Gastrocnemius medialis (tissue), 4 donors: ENCODE data around the gene GRM8. TPM values are rescaled to one million over a fixed set of nuclear protein-coding genes. Genes with fewer than 3 reads are reported as not detected.

ENCODE experiments used
- ATAC-seq, 2 donors: fragments of 150-250 bp; one replicate each; pipeline ENCODE4 v1.9.1; 2016
- DNase-seq, 2 donors: peaks; one replicate each; pipeline ENCODE4 v3.0.0-alpha.2; 2019
- H3K27ac ChIP-seq, 4 donors: fragments of 200-600 bp; sonication (generic); 1 replicate in 1 of 4; 2 replicates in 3 of 4; pipeline ENCODE4 v1.5.1; 2016 to 2018; ENCODE audit warnings: mild to moderate bottlenecking in 2 of 4, moderate library complexity in 1 of 4
- H3K27me3 ChIP-seq, 3 donors: fragments of 200-600 bp; sonication (generic) in 2 of 3; 1 replicate in 1 of 3; 2 replicates in 2 of 3; pipeline versions ENCODE4 v1.5.1 to v1.6.0; 2016 to 2019; ENCODE audit warnings: mild to moderate bottlenecking in 1 of 3, moderate library complexity in 1 of 3
- H3K36me3 ChIP-seq, 2 donors: fragments of 200-600 bp; sonication (generic) in 1 of 2; one replicate each; pipeline ENCODE4 v1.5.1; 2017 to 2018
- H3K4me1 ChIP-seq, 2 donors: fragments of 200-600 bp; sonication (generic) in 1 of 2; one replicate each; pipeline ENCODE4 v1.5.1; 2016 to 2017; ENCODE audit warnings: mild to moderate bottlenecking in 2 of 2
- H3K4me3 ChIP-seq, 4 donors: fragments of 200-600 bp; sonication (generic) in 3 of 4; 1 replicate in 1 of 4; 2 replicates in 3 of 4; pipeline ENCODE4 v1.5.1; 2016 to 2019; ENCODE audit warnings: mild to moderate bottlenecking in 2 of 4
- H3K9me3 ChIP-seq, 3 donors: fragments of 200-600 bp; sonication (generic) in 2 of 3; 1 replicate in 1 of 3; 2 replicates in 2 of 3; pipeline ENCODE4 v1.5.1; 2016 to 2019
- POLR2A ChIP-seq, 2 donors: fragments of 450-650 bp; IDR thresholded peaks; one replicate each; pipeline ENCODE4 v1.6.1; 2017; ENCODE audit warnings: antibody characterized with exemption in 2 of 2, mild to moderate bottlenecking in 2 of 2, moderate library complexity in 2 of 2
- in situ Hi-C, 4 donors: fragments of 200-750 bp; cut with MboI; loops; one replicate each; pipeline versions ENCODE4 v1.15.0 to v1.8.0; 2017; ENCODE audit warnings: low sequenced_read_pairs in 4 of 4
- intact Hi-C: fragments of 100-400 bp; cut with DNase I; formaldehyde crosslinking; loops from one replicate; pipeline ENCODE4 v1.15.1; 2023; ENCODE audit warnings: low total_unique reads
- total RNA-seq, 4 donors: library from RNA; depleted of rRNA; stranded (reverse); fragments of >200 nt; gene quantifications; one replicate each; pipeline versions ENCODE4 v1.1.0 to v1.2.3, GENCODE V29; 2016
- TF ChIP-seq, protein P1 (sequence below), 5 experiments: fragments of 450-650 bp in 3 of 5; fragments of 200-600 bp in 2 of 5; sonication (generic) in 2 of 5; IDR thresholded peaks in 4 of 5; conservative IDR thresholded peaks in 1 of 5; 1 replicate in 4 of 5; 2 replicates in 1 of 5; pipeline ENCODE4 v1.5.1; 2016 to 2019; ENCODE audit warnings: antibody characterized with exemption in 5 of 5, mild to moderate bottlenecking in 3 of 5, moderate library complexity in 3 of 5

GRM8 gene
- total RNA-seq, 4 donors from 2014 or later, result not detected

DNA sequence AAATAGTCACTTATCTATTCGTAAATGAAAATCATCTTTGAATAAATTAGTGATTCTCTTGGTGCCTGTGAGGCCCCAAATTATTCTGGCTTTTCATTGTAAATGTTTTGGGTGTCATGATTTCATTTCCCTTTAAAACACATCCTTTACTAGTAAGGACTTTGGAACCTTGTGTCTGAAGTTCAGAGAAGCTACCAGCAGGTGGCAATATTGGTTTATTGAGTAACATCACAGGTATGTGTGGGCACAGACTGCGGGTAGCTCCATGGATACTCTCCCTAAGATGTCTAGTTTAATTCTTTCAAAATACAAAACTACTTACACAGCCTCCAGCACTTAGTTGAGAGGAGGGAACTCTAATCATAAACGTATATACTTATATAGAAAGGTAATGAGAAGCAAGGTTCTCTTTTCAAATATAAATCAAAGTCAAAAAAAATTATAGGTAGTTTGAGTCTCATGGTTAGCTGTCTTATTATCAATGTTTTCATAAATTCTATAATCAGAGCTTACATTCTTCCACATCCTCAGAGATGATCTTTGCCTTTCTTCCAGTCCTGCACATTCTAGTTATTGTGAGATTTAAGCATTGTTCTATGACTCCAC lies 449.6 kb downstream of the GRM8 start:
- Histone ChIP-seq H3K4me3 (no peak overlapping the region), H3K27me3 (no peaks in the 10 kb centered on the region), H3K36me3 (no peaks in the 10 kb centered on the region), H3K4me1 (no peaks in the 10 kb centered on the region), H3K9me3 (no peaks in the 10 kb centered on the region), H3K27ac (no peak overlapping the region)
- in situ Hi-C loops, result no loop called here
- intact Hi-C loops, result no loop called here
- DNase-seq (no peak), ATAC-seq (no peak)
- no peak for TF ChIP-seq POLR2A (IDR thresholded peaks at IDR 0.05)
- TF ChIP-seq, protein P1, sequence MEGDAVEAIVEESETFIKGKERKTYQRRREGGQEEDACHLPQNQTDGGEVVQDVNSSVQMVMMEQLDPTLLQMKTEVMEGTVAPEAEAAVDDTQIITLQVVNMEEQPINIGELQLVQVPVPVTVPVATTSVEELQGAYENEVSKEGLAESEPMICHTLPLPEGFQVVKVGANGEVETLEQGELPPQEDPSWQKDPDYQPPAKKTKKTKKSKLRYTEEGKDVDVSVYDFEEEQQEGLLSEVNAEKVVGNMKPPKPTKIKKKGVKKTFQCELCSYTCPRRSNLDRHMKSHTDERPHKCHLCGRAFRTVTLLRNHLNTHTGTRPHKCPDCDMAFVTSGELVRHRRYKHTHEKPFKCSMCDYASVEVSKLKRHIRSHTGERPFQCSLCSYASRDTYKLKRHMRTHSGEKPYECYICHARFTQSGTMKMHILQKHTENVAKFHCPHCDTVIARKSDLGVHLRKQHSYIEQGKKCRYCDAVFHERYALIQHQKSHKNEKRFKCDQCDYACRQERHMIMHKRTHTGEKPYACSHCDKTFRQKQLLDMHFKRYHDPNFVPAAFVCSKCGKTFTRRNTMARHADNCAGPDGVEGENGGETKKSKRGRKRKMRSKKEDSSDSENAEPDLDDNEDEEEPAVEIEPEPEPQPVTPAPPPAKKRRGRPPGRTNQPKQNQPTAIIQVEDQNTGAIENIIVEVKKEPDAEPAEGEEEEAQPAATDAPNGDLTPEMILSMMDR (IDR thresholded peaks at IDR 0.05 in 4 of 5, conservative IDR thresholded peaks at IDR 0.05 in 1 of 5), result peak in 2 of 5 experiments; percentile 34 to 41

DNA sequence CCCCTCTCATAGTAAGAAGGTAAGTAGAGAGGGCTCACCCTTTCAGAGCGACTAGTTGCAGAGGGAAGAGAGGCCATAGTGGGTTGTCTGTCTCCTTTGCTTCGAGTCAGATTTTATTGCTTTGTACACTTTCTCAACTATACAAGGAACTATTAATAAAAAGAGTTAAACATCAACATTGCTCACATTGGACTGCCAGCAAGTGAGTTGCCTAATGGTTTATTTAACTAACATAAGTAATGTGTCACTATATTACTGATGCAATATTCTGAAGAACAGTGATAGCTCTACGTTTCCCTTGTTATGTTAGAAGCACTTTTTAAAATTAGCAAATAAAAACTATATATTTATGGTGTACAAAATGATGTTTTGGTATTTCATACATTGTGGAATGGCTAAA lies 451.0 kb downstream of the GRM8 start:
- H3K4me1 ChIP-seq, result no peaks in the 10 kb centered on the region
- intact Hi-C loops (no loop called here), in situ Hi-C loops (no loop called here)
- no peak for TF ChIP-seq POLR2A (IDR thresholded peaks at IDR 0.05)
- TF ChIP-seq, protein P1 (IDR thresholded peaks at IDR 0.05 in 4 of 5, conservative IDR thresholded peaks at IDR 0.05 in 1 of 5), result no peak
- DNase-seq, result no peak
- H3K36me3 ChIP-seq, result no peaks in the 10 kb centered on the region
- no peaks in the 10 kb centered on the region for H3K27me3 ChIP-seq
- no peak overlapping the region for H3K27ac ChIP-seq
- no peaks in the 10 kb centered on the region for H3K9me3 ChIP-seq
- ATAC-seq, result no peak
- no peak overlapping the region for H3K4me3 ChIP-seq

DNA sequence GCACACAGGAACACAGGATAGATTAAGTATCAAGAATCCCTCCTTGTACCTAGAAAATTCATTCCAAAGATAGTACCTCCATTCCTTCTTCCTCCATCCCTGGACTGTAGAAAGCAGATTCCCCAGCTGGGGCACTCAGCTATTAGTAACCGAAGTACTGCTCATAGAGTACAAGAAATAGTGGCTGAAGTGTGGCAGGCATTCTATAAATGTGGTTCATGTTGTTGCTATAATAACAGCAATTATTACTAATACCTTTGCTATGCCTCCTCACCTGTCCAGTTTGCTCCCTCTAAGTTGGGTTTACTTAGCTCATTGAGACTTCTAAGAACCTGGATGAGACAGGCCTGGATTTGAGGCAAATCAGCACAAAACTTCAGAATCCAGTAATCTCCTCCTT lies 453.2 kb downstream of the GRM8 start:
- H3K9me3 ChIP-seq, result no peaks in the 10 kb centered on the region
- H3K4me3 ChIP-seq, result no peak overlapping the region
- H3K27me3 ChIP-seq, result no peaks in the 10 kb centered on the region
- DNase-seq (no peak), ATAC-seq (no peak)
- in situ Hi-C loops (no loop called here), intact Hi-C loops (no loop called here)
- no peak for TF ChIP-seq POLR2A (IDR thresholded peaks at IDR 0.05)
- TF ChIP-seq, protein P1 (IDR thresholded peaks at IDR 0.05 in 4 of 5, conservative IDR thresholded peaks at IDR 0.05 in 1 of 5), result no peak
- no peaks in the 10 kb centered on the region for H3K4me1 ChIP-seq
- H3K27ac ChIP-seq, result no peak overlapping the region
- no peaks in the 10 kb centered on the region for H3K36me3 ChIP-seq

DNA sequence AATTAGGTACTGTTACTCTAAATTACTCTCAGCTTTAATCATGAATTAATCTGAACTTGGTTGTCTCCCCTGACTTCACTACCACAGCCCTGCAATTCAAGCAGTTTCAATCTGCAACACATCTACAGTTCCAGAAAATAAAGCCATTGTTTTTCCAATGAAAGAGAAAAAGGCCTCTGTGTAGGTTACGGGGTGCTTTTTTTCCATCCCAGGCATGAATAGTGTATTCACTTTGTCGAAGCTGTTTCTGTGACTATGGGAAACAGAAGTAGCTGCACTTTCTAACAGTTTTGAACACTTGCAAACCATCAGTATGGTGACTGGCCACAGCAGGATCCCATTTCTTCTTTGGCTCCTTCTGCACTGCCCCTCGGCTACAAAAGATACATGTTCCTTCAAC lies 460.2 kb downstream of the GRM8 start:
- Histone ChIP-seq H3K27me3 (no peaks in the 10 kb centered on the region), H3K36me3 (no peaks in the 10 kb centered on the region), H3K4me3 (no peak overlapping the region), H3K9me3 (no peaks in the 10 kb centered on the region), H3K4me1 (no peaks in the 10 kb centered on the region), H3K27ac (no peak overlapping the region)
- intact Hi-C loops, result no loop called here
- ATAC-seq (no peak), DNase-seq (no peak)
- in situ Hi-C loops, result no loop called here
- no peak for TF ChIP-seq POLR2A (IDR thresholded peaks at IDR 0.05)
- TF ChIP-seq, protein P1 (IDR thresholded peaks at IDR 0.05 in 4 of 5, conservative IDR thresholded peaks at IDR 0.05 in 1 of 5), result no peak

DNA sequence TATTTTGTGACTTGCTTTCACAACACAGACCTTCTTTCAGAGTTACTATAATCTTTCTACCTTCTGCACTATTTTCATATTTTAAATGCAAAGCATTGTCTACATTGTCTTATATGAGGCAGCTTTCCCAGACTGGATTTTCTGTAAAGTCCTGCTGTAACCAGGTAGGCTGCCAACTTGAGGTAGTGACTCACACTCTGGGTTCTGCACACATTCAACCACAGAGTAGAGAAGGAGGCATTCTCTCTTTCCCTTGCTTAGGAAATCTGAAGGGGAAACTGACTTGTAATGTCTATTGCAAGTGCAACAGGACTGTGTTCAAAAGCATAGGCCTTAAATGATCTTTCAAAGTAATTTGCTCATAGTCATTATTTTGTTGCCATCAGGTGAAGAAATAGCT lies 461.4 kb downstream of the GRM8 start:
- no peaks in the 10 kb centered on the region for H3K27me3 ChIP-seq
- ATAC-seq (no peak), DNase-seq (no peak)
- in situ Hi-C loops, result no loop called here
- no peak overlapping the region for H3K4me3 ChIP-seq
- intact Hi-C loops, result no loop called here
- no peaks in the 10 kb centered on the region for H3K9me3 ChIP-seq
- no peaks in the 10 kb centered on the region for H3K4me1 ChIP-seq
- TF ChIP-seq, protein P1 (IDR thresholded peaks at IDR 0.05 in 4 of 5, conservative IDR thresholded peaks at IDR 0.05 in 1 of 5), result no peak
- TF ChIP-seq POLR2A (IDR thresholded peaks at IDR 0.05), result no peak
- no peaks in the 10 kb centered on the region for H3K36me3 ChIP-seq
- no peak overlapping the region for H3K27ac ChIP-seq
